Esophagus muscularis mucosa (tissue), 4 donors: ENCODE data around the gene MSRB3. TPM values are rescaled to one million over a fixed set of nuclear protein-coding genes. Genes with fewer than 3 reads are reported as not detected.
A peak's percentile ranks its signal among the peaks of the same experiment; 100 is the strongest.

Experiments used
- DNase-seq: peaks from one replicate; pipeline ENCODE4 v3.0.0-alpha.2; 2017; ENCODE audit errors: extremely low spot score
- H3K27ac ChIP-seq, 4 donors: fragments of 200-600 bp; sonication (generic); replicated peaks in 1 of 4; 1 replicate in 3 of 4; 2 replicates in 1 of 4; pipeline ENCODE4 v1.5.1; 2016 to 2019; ENCODE audit warnings: mild to moderate bottlenecking in 1 of 4
- H3K27me3 ChIP-seq, 4 donors: fragments of 200-600 bp; sonication (generic); one replicate each; pipeline versions ENCODE4 v1.5.1 to v1.6.0; 2016 to 2019
- H3K36me3 ChIP-seq, 4 donors: fragments of 200-600 bp; sonication (generic); one replicate each; pipeline ENCODE4 v1.5.1; 2016 to 2019
- H3K4me1 ChIP-seq, 4 donors: fragments of 200-600 bp; sonication (generic); one replicate each; pipeline ENCODE4 v1.5.1; 2016 to 2019
- H3K4me3 ChIP-seq, 4 donors: fragments of 200-600 bp; sonication (generic); 1 replicate in 2 of 4; 2 replicates in 2 of 4; pipeline ENCODE4 v1.5.1; 2016 to 2019; ENCODE audit warnings: mild to moderate bottlenecking in 4 of 4, moderate library complexity in 1 of 4
- H3K9me3 ChIP-seq, 4 donors: fragments of 200-600 bp; sonication (generic); 1 replicate in 3 of 4; 2 replicates in 1 of 4; pipeline ENCODE4 v1.5.1; 2016 to 2019
- CTCF ChIP-seq, 3 experiments: fragments of 200-600 bp in 2 of 3; fragments of 450-650 bp in 1 of 3; sonication (generic) in 2 of 3; IDR thresholded peaks; one replicate each; pipeline ENCODE4 v1.5.1; 2017 to 2019; ENCODE audit warnings: antibody characterized with exemption in 3 of 3, mild to moderate bottlenecking in 2 of 3, moderate library complexity in 1 of 3
- EP300 ChIP-seq: sonication (generic); formaldehyde crosslinking; IDR thresholded peaks from one replicate; pipeline ENCODE4 v1.6.1; 2017; ENCODE audit warnings: antibody characterized with exemption
- POLR2A ChIP-seq: fragments of 450-650 bp; IDR thresholded peaks from one replicate; pipeline ENCODE4 v1.6.1; 2017; ENCODE audit warnings: antibody characterized with exemption, moderate library complexity, mild to moderate bottlenecking, low read depth
- POLR2AphosphoS5 ChIP-seq, 2 donors: sonication (generic); formaldehyde crosslinking; IDR thresholded peaks; one replicate each; pipeline ENCODE4 v1.6.1; 2017; ENCODE audit warnings: antibody characterized with exemption in 2 of 2
- WGBS: methylation state at CpG from one replicate; pipeline ENCODE4 v1.1.5; 2018; 5-methylcytosine and 5-hydroxymethylcytosine counted together
- intact Hi-C: fragments of 100-400 bp; cut with DNase I; formaldehyde crosslinking; loops from one replicate; pipeline ENCODE4 v1.15.1; 2023
- total RNA-seq, 4 donors: library from RNA; depleted of rRNA; stranded (reverse); fragments of >200 nt; gene quantifications; one replicate each; pipeline versions ENCODE4 v1.1.0 to v1.2.1, GENCODE V29; 2016

Gene MSRB3
- total RNA-seq, 4 donors from 2014 or later = 213 to 325 (median 288) TPM

- H3K27me3 ChIP-seq = no peaks in the 10 kb centered on the region
- intact Hi-C loops = no loop called here
Measured at GRCh38 chr12:65333649-65334048, 55.2 kb downstream of the MSRB3 start.

GRCh38 chr12:65334521-65334920, 56.0 kb downstream of the MSRB3 start:
- H3K36me3 ChIP-seq = peaks cover 0 to 37% (median 21%) of the 10 kb centered on the region in 4 donors
- no peak overlapping the region for H3K4me3 ChIP-seq
- peak overlapping the region in 2 of 4 donors; percentile 8 to 9 for H3K27ac ChIP-seq
- no peaks in the 10 kb centered on the region for H3K9me3 ChIP-seq
- no peak for DNase-seq
- intact Hi-C loops = no loop called here
- H3K27me3 ChIP-seq = no peaks in the 10 kb centered on the region
- no peak for TF ChIP-seq POLR2A
- H3K4me1 ChIP-seq = peaks cover 0 to 16% (median 13%) of the 10 kb centered on the region in 4 donors

More at GRCh38 chr12:65333649-65334048, 55.2 kb downstream of the MSRB3 start:
- Histone ChIP-seq H3K4me3 (no peak overlapping the region), H3K36me3 (peaks cover 0 to 38% (median 23%) of the 10 kb centered on the region in 4 donors), H3K9me3 (no peaks in the 10 kb centered on the region), H3K27ac (no peak overlapping the region), H3K4me1 (peaks cover 0 to 17% (median 14%) of the 10 kb centered on the region in 4 donors)
- DNase-seq = no peak
- no peak for TF ChIP-seq POLR2A
- no peak for TF ChIP-seq CTCF (IDR thresholded peaks at IDR 0.05)
- no peak for TF ChIP-seq EP300
- no peak for TF ChIP-seq POLR2AphosphoS5 (IDR thresholded peaks at IDR 0.05)
- WGBS = 95% methylated on average over 5 of the region's 5 CpGs

GRCh38 chr12:65335021-65335714, 56.7 kb downstream of the MSRB3 start:
- peaks cover 0 to 16% (median 13%) of the 10 kb centered on the region in 4 donors for H3K4me1 ChIP-seq
- no peak for DNase-seq
- no peaks in the 10 kb centered on the region for H3K27me3 ChIP-seq
- H3K27ac ChIP-seq = peak overlapping the region in 3 of 4 donors; percentile 8 to 30 (median 9)
- H3K9me3 ChIP-seq = no peaks in the 10 kb centered on the region
- intact Hi-C loops = no loop called here
- 62% methylated on average over 5 of the region's 5 CpGs for WGBS
- peaks cover 0 to 33% (median 21%) of the 10 kb centered on the region in 4 donors for H3K36me3 ChIP-seq
- no peak overlapping the region for H3K4me3 ChIP-seq
- peak in 1 of 2 donors; percentile 58 for TF ChIP-seq POLR2AphosphoS5 (IDR thresholded peaks at IDR 0.05)
- TF ChIP-seq POLR2A = no peak
- TF ChIP-seq EP300 = no peak

GRCh38 chr12:65335981-65336380, 57.5 kb downstream of the MSRB3 start:
- Histone ChIP-seq H3K9me3 (no peaks in the 10 kb centered on the region), H3K4me1 (peaks cover 0 to 16% (median 13%) of the 10 kb centered on the region in 4 donors), H3K36me3 (peaks cover 0 to 27% (median 17%) of the 10 kb centered on the region in 4 donors), H3K27ac (peak overlapping the region in 1 of 4 donors; percentile 9), H3K27me3 (no peaks in the 10 kb centered on the region), H3K4me3 (no peak overlapping the region)
- no peak for DNase-seq
- intact Hi-C loops = no loop called here
- 77% methylated on average over 1 of the region's 1 CpG for WGBS
- TF ChIP-seq POLR2AphosphoS5 (IDR thresholded peaks at IDR 0.05) (no peak), CTCF (IDR thresholded peaks at IDR 0.05) (no peak), POLR2A (no peak), EP300 (no peak)

GRCh38 chr12:65339161-65339560, 60.7 kb downstream of the MSRB3 start:
- Histone ChIP-seq H3K36me3 (peaks cover 0 to 21% (median 5%) of the 10 kb centered on the region in 4 donors), H3K9me3 (no peaks in the 10 kb centered on the region), H3K27ac (no peak overlapping the region), H3K27me3 (no peaks in the 10 kb centered on the region), H3K4me3 (no peak overlapping the region), H3K4me1 (peaks cover 0 to 15% (median 12%) of the 10 kb centered on the region in 4 donors)
- WGBS = 86% methylated on average over 1 of the region's 1 CpG
- no peak for DNase-seq
- intact Hi-C loops = no loop called here
- TF ChIP-seq EP300 = no peak
- no peak for TF ChIP-seq POLR2AphosphoS5 (IDR thresholded peaks at IDR 0.05)
- no peak for TF ChIP-seq CTCF (IDR thresholded peaks at IDR 0.05)
- TF ChIP-seq POLR2A = no peak
